HepG2 (cell line): ENCODE measurements around the gene SYNGR1. TPM values are rescaled to one million over a fixed set of nuclear protein-coding genes. Genes with fewer than 3 reads are reported as not detected.

ENCODE experiments used
- ATAC-seq: fragments of 200-7000 bp; cut with Tn5 transposase; 3 replicates; pipeline ENCODE4 v1.9.1; 2020; ENCODE audit warnings: mild to moderate bottlenecking, moderate library complexity
- BruUV-seq: library from RNA; stranded (reverse); fragments of 400-500 nt; replicated peaks from 2 replicates; lab custom pipeline; 2021; lab: Mats Ljungman, UMichigan
- CTCF ChIA-PET: fragments of 300-600 bp; formaldehyde crosslinking; extraction: SDS; loops from one replicate; lab custom pipeline; 2021; ENCODE audit warnings: low total read pairs, inconsistent platforms, low intra/inter-chr PET ratio; lab: Yijun Ruan, JAX
- POLR2A ChIA-PET: fragments of 350-600 bp; sonication (Branson Sonifier 250); formaldehyde crosslinking; loops from one replicate; lab custom pipeline; 2020; ENCODE audit warnings: antibody characterized with exemption, inconsistent platforms; lab: Yijun Ruan, JAX
- DNase-seq: peaks from one replicate; pipeline ENCODE4 v3.0.0-alpha.2; 2015; ENCODE audit warnings: low spot score
- FAIRE-seq: peaks from 3 replicates; lab custom pipeline; 2011; peaks lifted over from hg19 to GRCh38; lab: Jason Lieb, UNC
- H2AFZ ChIP-seq: one replicate; pipeline ENCODE4 v1.6.1; 2011; ENCODE audit warnings: low read length, inconsistent platforms
- H3K27ac ChIP-seq: fragments of 300-600 bp; 3 replicates; pipeline ENCODE4 v1.8.0; 2011; ENCODE audit warnings: mixed run types, mild to moderate bottlenecking, mixed read lengths, low read length, inconsistent platforms; ENCODE audit not compliant: insufficient read depth; ENCODE audit errors: extremely low read length
- H3K27me3 ChIP-seq, 2 experiments: fragments of 200-600 bp in 1 of 2; 2 replicates in 1 of 2; 3 replicates in 1 of 2; pipeline versions ENCODE4 v1.6.0 to v1.8.0; 2011; ENCODE audit warnings: low read length in 2 of 2, mild to moderate bottlenecking in 2 of 2, moderate library complexity in 2 of 2, inconsistent platforms in 1 of 2; ENCODE audit not compliant: insufficient read depth in 2 of 2, control insufficient read depth in 1 of 2
- H3K36me3 ChIP-seq, 2 experiments: fragments of 200-600 bp in 1 of 2; replicated peaks in 1 of 2; 2 replicates in 1 of 2; 3 replicates in 1 of 2; pipeline versions ENCODE4 v1.5.1 to v1.8.0; 2011; ENCODE audit warnings: low read length in 2 of 2, inconsistent platforms in 1 of 2; ENCODE audit not compliant: insufficient read depth in 2 of 2, control insufficient read depth in 1 of 2
- H3K4me1 ChIP-seq: 2 replicates; pipeline ENCODE4 v1.5.1; 2012; ENCODE audit warnings: low read length, inconsistent platforms; ENCODE audit not compliant: insufficient read depth
- H3K4me2 ChIP-seq: 2 replicates; pipeline ENCODE4 v1.6.0; 2011; ENCODE audit warnings: low read depth, low read length, inconsistent platforms
- H3K4me3 ChIP-seq, 3 experiments: fragments of 200-600 bp in 1 of 3; sonication (generic), shearing (Covaris generic) in 1 of 3; replicated peaks in 1 of 3; 2 replicates each; pipeline ENCODE4 v1.5.1; 2011 to 2016; ENCODE audit warnings: low read length in 3 of 3, inconsistent platforms in 2 of 3, low read depth in 2 of 3, mild to moderate bottlenecking in 2 of 3, control low read depth in 1 of 3, mixed read lengths in 1 of 3; ENCODE audit not compliant: insufficient read depth in 1 of 3
- H3K79me2 ChIP-seq: one replicate; pipeline ENCODE4 v1.6.1; 2011; ENCODE audit warnings: low read length, inconsistent platforms; ENCODE audit not compliant: insufficient read depth
- H3K9ac ChIP-seq: 2 replicates; pipeline ENCODE4 v1.6.0; 2011; ENCODE audit warnings: mild to moderate bottlenecking, low read depth, low read length, inconsistent platforms; ENCODE audit not compliant: insufficient read depth
- H3K9me3 ChIP-seq: 2 replicates; pipeline ENCODE4 v1.5.1; 2012; ENCODE audit warnings: mild to moderate bottlenecking, low read length
- H4K20me1 ChIP-seq: 2 replicates; pipeline ENCODE4 v1.6.0; 2011; ENCODE audit warnings: inconsistent platforms, mild to moderate bottlenecking, low read length, moderate library complexity; ENCODE audit not compliant: insufficient read depth
- ARNTL ChIP-seq: sonication (generic); formaldehyde crosslinking; IDR thresholded peaks from 2 replicates; pipeline ENCODE4 v1.4.0; 2020; ENCODE audit warnings: mild to moderate bottlenecking, missing genetic modification reagents
- BCL6 ChIP-seq: IDR thresholded peaks from 2 replicates; pipeline ENCODE4 v1.6.1; 2016; ENCODE audit warnings: missing genetic modification reagents, missing compliant biosample characterization
- FOXK2 ChIP-seq: fragments of 450-650 bp; IDR thresholded peaks from 2 replicates; pipeline ENCODE4 v1.6.1; 2016
- HNF4G ChIP-seq, 2 experiments: sonication (generic) in 1 of 2; formaldehyde crosslinking in 1 of 2; IDR thresholded peaks; 2 replicates each; pipeline versions ENCODE4 v1.4.0 to v1.6.1; 2011 to 2020; ENCODE audit warnings: borderline replicate concordance in 2 of 2, low read depth in 2 of 2, mild to moderate bottlenecking in 2 of 2, low read length in 1 of 2, missing genetic modification reagents in 1 of 2, moderate library complexity in 1 of 2
- MTA1 ChIP-seq: sonication (generic); formaldehyde crosslinking; IDR thresholded peaks from 2 replicates; pipeline ENCODE4 v1.4.0; 2020; ENCODE audit warnings: missing genetic modification reagents, mild to moderate bottlenecking, borderline replicate concordance
- NR1H2 ChIP-seq: sonication (generic); formaldehyde crosslinking; IDR thresholded peaks from 2 replicates; pipeline ENCODE4 v1.8.1; 2022; ENCODE audit warnings: low read depth, missing genetic modification reagents, borderline replicate concordance
- RARG ChIP-seq: sonication (generic); formaldehyde crosslinking; IDR thresholded peaks from 2 replicates; pipeline ENCODE4 v1.4.0; 2020; ENCODE audit warnings: low read depth, mild to moderate bottlenecking, missing genetic modification reagents
- SNAI1 ChIP-seq: sonication (generic); formaldehyde crosslinking; IDR thresholded peaks from 2 replicates; pipeline ENCODE4 v1.5.0; 2020; ENCODE audit warnings: mild to moderate bottlenecking, missing genetic modification reagents, borderline replicate concordance
- SOX6 ChIP-seq, 2 experiments: fragments of 450-650 bp in 1 of 2; sonication (generic) in 1 of 2; formaldehyde crosslinking in 1 of 2; IDR thresholded peaks; 2 replicates each; pipeline versions ENCODE4 v1.4.0 to v1.6.1; 2017 to 2020; ENCODE audit warnings: antibody characterized with exemption in 1 of 2, mild to moderate bottlenecking in 1 of 2, missing genetic modification reagents in 1 of 2
- ZNF318 ChIP-seq: sonication (generic); formaldehyde crosslinking; IDR thresholded peaks from 2 replicates; pipeline ENCODE4 v1.4.0; 2020; ENCODE audit warnings: mild to moderate bottlenecking, missing genetic modification reagents
- ZNF501 ChIP-seq: sonication (generic); formaldehyde crosslinking; IDR thresholded peaks from 2 replicates; pipeline ENCODE4 v1.5.1; 2020; ENCODE audit warnings: mild to moderate bottlenecking, moderate library complexity, missing genetic modification reagents
- ZNF724P ChIP-seq: sonication (generic); formaldehyde crosslinking; IDR thresholded peaks from 2 replicates; pipeline ENCODE4 v1.8.0; 2022; ENCODE audit warnings: missing genetic modification reagents, borderline replicate concordance
- WGBS: methylation state at CpG from one replicate; pipeline ENCODE4 v1.1.6; 2017; ENCODE audit warnings: low lambda C conversion rate; 5-methylcytosine and 5-hydroxymethylcytosine counted together
- in situ Hi-C: cut with HindIII; loops from 2 replicates; pipeline ENCODE4 v1.10.0; 2017; ENCODE audit warnings: low pct_unique_long_range_greater_than_20kb; ENCODE audit not compliant: extremely low pct_ligation_motif_present
- intact Hi-C: fragments of 100-400 bp; cut with micrococcal nuclease; formaldehyde crosslinking; loops from one replicate; pipeline ENCODE4 v1.10.0; 2022; ENCODE audit not compliant: unreplicated experiment
- polyA plus RNA-seq, 8 experiments: library from polyadenylated mRNA; depleted of rRNA in 3 of 8; stranded (reverse) in 7 of 8; unstranded in 1 of 8; fragments of >200 nt; fragmentation: Illumina TruSeq in 4 of 8; extraction: Trizol in 4 of 8; gene quantifications; 2 replicates each; pipeline versions ENCODE4 v1.2.1 to v1.2.3, GENCODE V29; 2011 to 2016; ENCODE audit warnings: low read depth in 4 of 8, missing spikeins in 1 of 8, mixed read lengths in 1 of 8; ENCODE audit not compliant: insufficient read depth in 1 of 8
- total RNA-seq, 5 experiments: library from RNA; depleted of rRNA; stranded (reverse); fragments of >200 nt; fragmentation: Illumina TruSeq; extraction: Trizol; gene quantifications; 2 replicates each; pipeline ENCODE4 v1.2.3, GENCODE V29; 2016; ENCODE audit warnings: low read depth in 1 of 5
- TF ChIP-seq, protein P1 (sequence below): sonication (generic); formaldehyde crosslinking; IDR thresholded peaks from 2 replicates; pipeline ENCODE4 v1.8.0; 2022; ENCODE audit warnings: mild to moderate bottlenecking, missing genetic modification reagents, moderate library complexity

Gene SYNGR1
- total and polyA plus RNA-seq, 2 of the 13 experiments (the other 11 are each of a cell fraction or from before 2014, with no cell fraction given), result 0.27 to 2.7 TPM

DNA sequence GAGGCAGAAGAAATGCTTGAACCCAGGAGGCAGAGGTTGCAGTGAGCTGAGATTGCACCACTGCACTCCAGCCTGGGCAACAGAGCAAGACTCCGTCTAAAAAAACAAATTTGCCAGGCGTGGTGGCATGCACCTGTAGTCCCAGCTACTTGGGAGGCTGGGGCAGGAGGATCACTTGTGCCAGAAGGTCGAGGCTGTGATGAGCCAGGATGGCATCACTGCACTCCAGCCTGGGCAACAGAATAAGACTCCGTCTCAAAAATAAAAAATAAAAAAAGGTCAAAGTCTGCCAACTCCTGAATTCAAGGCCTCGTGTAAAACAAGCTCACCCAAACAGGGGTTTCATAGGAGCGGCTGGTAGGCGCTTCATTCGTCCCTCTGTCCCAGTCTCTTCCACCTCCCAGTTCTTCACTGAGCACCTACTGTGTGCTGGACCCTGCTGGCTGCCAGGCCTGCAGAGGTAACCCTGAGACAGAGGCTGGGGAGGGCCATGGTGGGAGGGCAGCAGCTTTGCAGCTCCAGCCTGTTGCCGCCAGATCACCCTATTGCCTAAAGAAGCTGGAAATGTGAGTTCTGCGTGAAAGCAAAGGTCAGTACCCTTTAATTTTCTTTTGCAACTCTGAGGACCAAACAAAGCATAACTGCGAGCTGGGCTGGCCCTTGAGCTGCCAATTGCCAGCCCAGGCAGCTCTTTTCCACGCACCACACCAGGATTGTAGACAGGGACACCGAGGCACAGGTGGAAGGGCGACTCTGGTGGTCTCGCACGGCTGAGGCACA, 45.7 kb upstream of the SYNGR1 start:
- Histone ChIP-seq H3K9ac (peak overlapping the region; percentile 58), H4K20me1 (no peaks in the 10 kb centered on the region), H3K27me3 (no peaks in the 10 kb centered on the region; a peak in 1 of 5 replicates), H3K4me1 (peaks cover 77% of the 10 kb centered on the region), H3K9me3 (no peaks in the 10 kb centered on the region), H3K79me2 (no peaks in the 10 kb centered on the region), H3K27ac (peak overlapping the region; percentile 87), H3K4me2 (peak overlapping the region; percentile 79), H2AFZ (peak overlapping the region; percentile 1), H3K4me3 (peak overlapping the region in 2 of 3 experiments; percentile 18 to 57; a peak in 5 of 6 replicates), H3K36me3 (no peaks in the 10 kb centered on the region)
- BruUV-seq, result no TSS peak
- no peak for DNase-seq
- peak; percentile 56 for FAIRE-seq
- WGBS, result 7% methylated on average over 13 of the region's 16 CpGs
- intact Hi-C loops, result loop anchor here (5.0 kb wide), 1 partner anchor 37 kb away; no protein-coding TSS in a partner anchor
- CTCF ChIA-PET, result no interaction called here
- ATAC-seq, result peak; percentile 3
- in situ Hi-C loops, result no loop called here
- POLR2A ChIA-PET, result interaction anchor here (0.5 to 4.1 kb wide), 8 partner anchors 8 to 165 kb away, joined by 3 to 55 read pairs (median 4); partner anchors contain the start of genes PDGFB and RPL3
- peak; percentile 29; the same call in 1 of the 2 replicates for TF ChIP-seq ZNF501
- TF ChIP-seq ZNF318 (CRISPR knock-in tag), result no peak
- TF ChIP-seq HNF4G (IDR thresholded peaks at IDR 0.05; ENCODE audit: borderline replicate concordance, low read depth, low read length), result no peak; the same call in 1 of the 2 replicates
- TF ChIP-seq HNF4G (CRISPR knock-in tag; IDR thresholded peaks at IDR 0.05; ENCODE audit: borderline replicate concordance, low read depth), result 0 out of 2 replicates have a peak, but pooled peaks have one; percentile 30
- TF ChIP-seq FOXK2, result no peak
- TF ChIP-seq, protein P1, sequence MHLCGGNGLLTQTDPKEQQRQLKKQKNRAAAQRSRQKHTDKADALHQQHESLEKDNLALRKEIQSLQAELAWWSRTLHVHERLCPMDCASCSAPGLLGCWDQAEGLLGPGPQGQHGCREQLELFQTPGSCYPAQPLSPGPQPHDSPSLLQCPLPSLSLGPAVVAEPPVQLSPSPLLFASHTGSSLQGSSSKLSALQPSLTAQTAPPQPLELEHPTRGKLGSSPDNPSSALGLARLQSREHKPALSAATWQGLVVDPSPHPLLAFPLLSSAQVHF (CRISPR knock-in tag), result 0 out of 2 replicates have a peak, but pooled peaks have one; percentile 39
- peak; percentile 71 for TF ChIP-seq ARNTL
- TF ChIP-seq NR1H2, result 0 out of 2 replicates have a peak, but pooled peaks have one; percentile 34
- TF ChIP-seq SNAI1 (CRISPR knock-in tag), result no peak
- TF ChIP-seq SOX6 (IDR thresholded peaks at IDR 0.05), result no peak
- peak; percentile 41; the same call in 1 of the 2 replicates for TF ChIP-seq SOX6 (CRISPR knock-in tag; IDR thresholded peaks at IDR 0.05)
- peak; percentile 54; the same call in 1 of the 2 replicates for TF ChIP-seq MTA1
- TF ChIP-seq BCL6 (CRISPR knock-in tag), result peak; percentile 54
- peak; percentile 79; the same call in 1 of the 2 replicates for TF ChIP-seq ZNF724P (CRISPR knock-in tag)
- TF ChIP-seq RARG (CRISPR knock-in tag), result no peak
